ENCODE measurements around the gene SGF29. TPM values are rescaled to one million over a fixed set of nuclear protein-coding genes. Genes with fewer than 3 reads are reported as not detected.

The SGF29 gene
- polyA plus RNA-seq, 2 of the 4 experiments (the other 2 are of a cell fraction): 3.3 to 19.3 TPM

DNA sequence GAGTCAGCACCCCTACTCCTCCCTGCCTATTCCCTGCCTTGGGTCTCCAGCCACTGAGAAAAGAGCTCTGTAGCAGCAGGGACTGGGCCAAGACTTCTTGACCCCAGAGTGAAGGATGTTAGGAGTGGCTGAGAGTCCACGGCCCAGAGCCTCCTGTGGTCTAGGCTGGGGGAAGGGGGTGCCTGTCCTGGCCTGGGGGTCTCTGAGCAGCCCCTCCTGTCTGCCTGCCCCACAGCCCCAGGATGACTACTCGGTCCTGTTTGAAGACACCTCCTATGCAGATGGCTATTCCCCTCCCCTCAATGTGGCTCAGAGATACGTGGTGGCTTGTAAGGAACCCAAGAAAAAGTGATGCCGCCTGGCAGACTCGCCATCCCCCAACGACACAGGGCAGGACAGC is 37.6 kb downstream of the SGF29 start:
- no peaks in the 10 kb centered on the region for H3K9me3 ChIP-seq
- CTCF ChIA-PET: interaction anchor here (1.0 to 1.6 kb wide), 3 partner anchors 12 to 313 kb away, joined by 3 to 4 read pairs (median 4); no protein-coding TSS in a partner anchor
- POLR2A ChIA-PET: no interaction called here
- FAIRE-seq (no peak), ATAC-seq (no peak), DNase-seq (ENCODE audit: low read depth in 1 of 2, low spot score in 1 of 2) (no peak)
- H3K27ac ChIP-seq: no peak overlapping the region
- no peak overlapping the region for H3K4me3 ChIP-seq
- H3K4me1 ChIP-seq: peaks cover 19% of the 10 kb centered on the region
- no peak for TF ChIP-seq JUNB (IDR thresholded peaks at IDR 0.05)
- no peak for TF ChIP-seq SMC3 (IDR thresholded peaks at IDR 0.05)
- no peak for TF ChIP-seq JUN (IDR thresholded peaks at IDR 0.05)
- WGBS (ENCODE audit: missing lambda C conversion rate): 83% methylated on average over 6 of the region's 6 CpGs
- no peak overlapping the region for H3K4me2 ChIP-seq

DNA sequence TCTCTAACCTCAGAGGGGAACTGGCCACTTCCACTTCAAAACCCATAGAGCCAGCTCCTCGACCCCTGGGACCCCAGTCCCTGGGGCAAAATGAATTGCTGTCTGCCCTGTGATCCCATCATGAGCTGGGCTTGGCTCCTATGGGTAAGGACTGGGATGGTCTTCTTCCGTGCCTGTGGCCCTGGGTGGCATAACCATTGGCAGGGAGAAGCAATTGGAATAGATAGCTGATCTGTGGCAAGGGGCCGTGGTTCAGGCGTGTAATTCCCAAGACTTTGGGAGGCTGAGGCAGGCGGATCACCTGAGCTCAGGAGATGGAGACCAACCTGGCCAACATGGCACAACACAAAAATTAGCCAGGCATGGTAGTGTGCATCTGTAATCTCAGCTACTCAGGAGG is 38.8 kb downstream of the SGF29 start:
- no peak for ATAC-seq
- H3K4me3 ChIP-seq: no peak overlapping the region
- H3K4me1 ChIP-seq: peaks cover 13% of the 10 kb centered on the region
- H3K4me2 ChIP-seq: no peak overlapping the region
- ChIA-PET POLR2A (interaction anchor here (0.5 kb wide), 1 partner anchor 8 kb away, joined by 4 read pairs; no protein-coding TSS in a partner anchor), CTCF (interaction anchor here (0.8 to 1.5 kb wide), 2 partner anchors 24 to 51 kb away, joined by 3 to 4 read pairs; no protein-coding TSS in a partner anchor)
- DNase-seq (ENCODE audit: low read depth in 1 of 2, low spot score in 1 of 2): no peak
- H3K27ac ChIP-seq: no peak overlapping the region
- no peaks in the 10 kb centered on the region for H3K9me3 ChIP-seq
- FAIRE-seq: no peak
- WGBS (ENCODE audit: missing lambda C conversion rate): 83% methylated on average over 5 of the region's 5 CpGs
- no peak for TF ChIP-seq CBX8 (IDR thresholded peaks at IDR 0.05)
- TF ChIP-seq RCOR1 (IDR thresholded peaks at IDR 0.05; ENCODE audit: low read depth, low read length): no peak
- no peak for TF ChIP-seq HEYL (CRISPR knock-in tag; IDR thresholded peaks at IDR 0.05)
- TF ChIP-seq POLR2AphosphoS2 (conservative IDR thresholded peaks at IDR 0.05; ENCODE audit: low read length): no peak
- TF ChIP-seq KDM5A (IDR thresholded peaks at IDR 0.05): no peak
- no peak for TF ChIP-seq EHMT2 (IDR thresholded peaks at IDR 0.05; ENCODE audit: low read depth)
- TF ChIP-seq, protein P1, sequence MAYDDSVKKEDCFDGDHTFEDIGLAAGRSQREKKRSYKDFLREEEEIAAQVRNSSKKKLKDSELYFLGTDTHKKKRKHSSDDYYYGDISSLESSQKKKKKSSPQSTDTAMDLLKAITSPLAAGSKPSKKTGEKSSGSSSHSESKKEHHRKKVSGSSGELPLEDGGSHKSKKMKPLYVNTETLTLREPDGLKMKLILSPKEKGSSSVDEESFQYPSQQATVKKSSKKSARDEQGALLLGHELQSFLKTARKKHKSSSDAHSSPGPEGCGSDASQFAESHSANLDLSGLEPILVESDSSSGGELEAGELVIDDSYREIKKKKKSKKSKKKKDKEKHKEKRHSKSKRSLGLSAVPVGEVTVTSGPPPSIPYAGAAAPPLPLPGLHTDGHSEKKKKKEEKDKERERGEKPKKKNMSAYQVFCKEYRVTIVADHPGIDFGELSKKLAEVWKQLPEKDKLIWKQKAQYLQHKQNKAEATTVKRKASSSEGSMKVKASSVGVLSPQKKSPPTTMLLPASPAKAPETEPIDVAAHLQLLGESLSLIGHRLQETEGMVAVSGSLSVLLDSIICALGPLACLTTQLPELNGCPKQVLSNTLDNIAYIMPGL (CRISPR knock-in tag; IDR thresholded peaks at IDR 0.05; ENCODE audit: borderline replicate concordance): no peak
- no peak for TF ChIP-seq JUNB (IDR thresholded peaks at IDR 0.05)
- TF ChIP-seq, protein P2, sequence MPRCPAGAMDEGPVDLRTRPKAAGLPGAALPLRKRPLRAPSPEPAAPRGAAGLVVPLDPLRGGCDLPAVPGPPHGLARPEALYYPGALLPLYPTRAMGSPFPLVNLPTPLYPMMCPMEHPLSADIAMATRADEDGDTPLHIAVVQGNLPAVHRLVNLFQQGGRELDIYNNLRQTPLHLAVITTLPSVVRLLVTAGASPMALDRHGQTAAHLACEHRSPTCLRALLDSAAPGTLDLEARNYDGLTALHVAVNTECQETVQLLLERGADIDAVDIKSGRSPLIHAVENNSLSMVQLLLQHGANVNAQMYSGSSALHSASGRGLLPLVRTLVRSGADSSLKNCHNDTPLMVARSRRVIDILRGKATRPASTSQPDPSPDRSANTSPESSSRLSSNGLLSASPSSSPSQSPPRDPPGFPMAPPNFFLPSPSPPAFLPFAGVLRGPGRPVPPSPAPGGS (IDR thresholded peaks at IDR 0.05): no peak
- no peak for TF ChIP-seq FOSB (CRISPR knock-in tag; IDR thresholded peaks at IDR 0.05)
- no peak for TF ChIP-seq TFCP2L1 (CRISPR knock-in tag; IDR thresholded peaks at IDR 0.05)
- no peak for TF ChIP-seq ZC3H11A (IDR thresholded peaks at IDR 0.05)
- TF ChIP-seq NR3C1 (IDR thresholded peaks at IDR 0.05): no peak
- TF ChIP-seq EHF (CRISPR knock-in tag; IDR thresholded peaks at IDR 0.05): no peak
- no peak for TF ChIP-seq NPAS2 (CRISPR knock-in tag; IDR thresholded peaks at IDR 0.05; ENCODE audit: borderline replicate concordance)
- TF ChIP-seq CEBPB (IDR thresholded peaks at IDR 0.05): no peak

DNA sequence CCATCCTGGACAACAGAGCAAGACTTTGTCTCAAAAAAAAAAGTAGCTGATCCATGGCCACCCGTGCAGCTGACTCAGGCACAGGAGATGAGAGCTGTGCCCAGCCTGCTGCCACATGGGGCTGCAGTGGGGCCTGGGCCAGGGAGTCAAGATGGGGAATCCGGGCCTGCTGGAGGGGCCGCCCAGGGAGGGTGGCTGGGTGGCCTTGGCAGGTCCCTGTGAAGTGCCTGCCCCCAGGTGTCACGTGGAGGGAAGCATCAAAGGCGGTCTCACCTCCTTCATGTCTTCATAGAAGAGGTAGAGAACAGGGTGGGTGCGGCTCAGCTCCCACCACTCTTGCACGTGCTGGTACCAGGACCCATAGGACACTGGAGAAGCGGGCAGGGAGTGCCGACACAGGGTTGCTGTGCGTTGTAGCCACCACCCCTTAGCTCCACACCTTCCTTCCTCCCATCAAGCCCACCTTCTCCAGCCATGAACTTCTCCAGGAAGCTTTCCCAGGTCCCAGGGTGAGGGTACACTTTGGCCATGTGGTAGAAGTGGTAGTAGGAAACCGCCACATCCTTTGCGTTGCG is 39.3 kb downstream of the SGF29 start:
- POLR2A ChIA-PET: interaction anchor here (0.5 kb wide), 1 partner anchor 9 kb away, joined by 4 read pairs; no protein-coding TSS in a partner anchor
- TF ChIP-seq BHLHE40 (IDR thresholded peaks at IDR 0.05; ENCODE audit: low read depth, low read length) (no peak), SMC3 (IDR thresholded peaks at IDR 0.05) (no peak), JUNB (IDR thresholded peaks at IDR 0.05) (no peak), HOXB13 (CRISPR knock-in tag; IDR thresholded peaks at IDR 0.05; ENCODE audit: low read depth) (no peak), NFE2L2 (conservative IDR thresholded peaks at IDR 0.05; ENCODE audit: low read length) (no peak), RARB (CRISPR knock-in tag; IDR thresholded peaks at IDR 0.05) (no peak), PHF8 (IDR thresholded peaks at IDR 0.05; ENCODE audit: borderline replicate concordance, low read depth) (no peak), MYC (IDR thresholded peaks at IDR 0.05; ENCODE audit: borderline replicate concordance, low read length) (no peak), JUN (IDR thresholded peaks at IDR 0.05) (no peak), EHF (CRISPR knock-in tag; IDR thresholded peaks at IDR 0.05) (no peak), ZNF302 (CRISPR knock-in tag; IDR thresholded peaks at IDR 0.05) (no peak), CHD2 (IDR thresholded peaks at IDR 0.05; ENCODE audit: low read length, partially characterized antibody) (no peak), FOXS1 (CRISPR knock-in tag; IDR thresholded peaks at IDR 0.05) (no peak), ZC3H11A (IDR thresholded peaks at IDR 0.05) (no peak)
- TF ChIP-seq, protein P3, sequence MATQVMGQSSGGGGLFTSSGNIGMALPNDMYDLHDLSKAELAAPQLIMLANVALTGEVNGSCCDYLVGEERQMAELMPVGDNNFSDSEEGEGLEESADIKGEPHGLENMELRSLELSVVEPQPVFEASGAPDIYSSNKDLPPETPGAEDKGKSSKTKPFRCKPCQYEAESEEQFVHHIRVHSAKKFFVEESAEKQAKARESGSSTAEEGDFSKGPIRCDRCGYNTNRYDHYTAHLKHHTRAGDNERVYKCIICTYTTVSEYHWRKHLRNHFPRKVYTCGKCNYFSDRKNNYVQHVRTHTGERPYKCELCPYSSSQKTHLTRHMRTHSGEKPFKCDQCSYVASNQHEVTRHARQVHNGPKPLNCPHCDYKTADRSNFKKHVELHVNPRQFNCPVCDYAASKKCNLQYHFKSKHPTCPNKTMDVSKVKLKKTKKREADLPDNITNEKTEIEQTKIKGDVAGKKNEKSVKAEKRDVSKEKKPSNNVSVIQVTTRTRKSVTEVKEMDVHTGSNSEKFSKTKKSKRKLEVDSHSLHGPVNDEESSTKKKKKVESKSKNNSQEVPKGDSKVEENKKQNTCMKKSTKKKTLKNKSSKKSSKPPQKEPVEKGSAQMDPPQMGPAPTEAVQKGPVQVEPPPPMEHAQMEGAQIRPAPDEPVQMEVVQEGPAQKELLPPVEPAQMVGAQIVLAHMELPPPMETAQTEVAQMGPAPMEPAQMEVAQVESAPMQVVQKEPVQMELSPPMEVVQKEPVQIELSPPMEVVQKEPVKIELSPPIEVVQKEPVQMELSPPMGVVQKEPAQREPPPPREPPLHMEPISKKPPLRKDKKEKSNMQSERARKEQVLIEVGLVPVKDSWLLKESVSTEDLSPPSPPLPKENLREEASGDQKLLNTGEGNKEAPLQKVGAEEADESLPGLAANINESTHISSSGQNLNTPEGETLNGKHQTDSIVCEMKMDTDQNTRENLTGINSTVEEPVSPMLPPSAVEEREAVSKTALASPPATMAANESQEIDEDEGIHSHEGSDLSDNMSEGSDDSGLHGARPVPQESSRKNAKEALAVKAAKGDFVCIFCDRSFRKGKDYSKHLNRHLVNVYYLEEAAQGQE (IDR thresholded peaks at IDR 0.05): no peak

More for the DNA sequence above, 39.3 kb downstream of the SGF29 start:
- Histone ChIP-seq H3K4me2 (no peak overlapping the region), H3K27ac (no peak overlapping the region), H3K4me3 (no peak overlapping the region), H3K4me1 (peaks cover 7% of the 10 kb centered on the region; the same call in 2 of the 3 replicates), H3K9me3 (no peaks in the 10 kb centered on the region)
- 80% methylated on average over 12 of the region's 13 CpGs for WGBS (ENCODE audit: missing lambda C conversion rate)
- CTCF ChIA-PET: interaction anchor here (0.8 to 1.5 kb wide), 3 partner anchors 10 to 51 kb away, joined by 3 to 4 read pairs (median 3); no protein-coding TSS in a partner anchor
- no peak for FAIRE-seq
- ATAC-seq: no peak
- DNase-seq (ENCODE audit: low read depth in 1 of 2, low spot score in 1 of 2): no peak

All from A549 (cell line).